ENCODE results near the gene NOS3. TPM values are rescaled to one million over a fixed set of nuclear protein-coding genes. Genes with fewer than 3 reads are reported as not detected.
A peak's percentile ranks its signal among the peaks of the same experiment; 100 is the strongest.

NOS3 gene
- total RNA-seq, 3 donors from 2014 or later (not counting 1 experiment from before 2014, with no cell fraction given): 2.6 to 5.9 (median 3.8) TPM

DNA sequence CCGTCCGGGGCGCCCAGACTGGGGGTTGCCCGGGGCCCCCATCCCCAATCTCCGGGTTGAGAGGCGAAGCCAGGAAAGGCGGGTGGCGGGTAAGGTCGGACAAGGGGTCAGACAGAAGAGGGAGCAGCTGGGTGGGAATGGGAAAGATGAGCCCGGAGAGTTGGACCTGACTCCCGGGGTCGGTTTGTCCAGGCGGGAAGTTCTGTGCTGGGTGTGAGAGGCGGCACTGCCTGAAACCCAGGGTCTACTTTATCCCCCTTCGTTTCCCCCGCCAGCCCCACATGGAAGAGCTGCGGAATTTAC is 69.2 kb downstream of the NOS3 start:
- WGBS (ENCODE audit: insufficient coverage): 5% methylated on average over 17 of the region's 17 CpGs
- Mint-ChIP-seq H3K4me1 (peaks cover 16 to 45% of the 10 kb centered on the region in 2 donors), H3K27ac (peak overlapping the region in 1 of 2 donors; percentile 93), H3K9me3 (no peaks in the 10 kb centered on the region), H3K4me3 (peak overlapping the region; percentile 96), H3K27me3 (ENCODE audit: low read depth in 2 of 2) (no peaks in the 10 kb centered on the region), H3K36me3 (no peaks in the 10 kb centered on the region)
- TF ChIP-seq, protein P1, sequence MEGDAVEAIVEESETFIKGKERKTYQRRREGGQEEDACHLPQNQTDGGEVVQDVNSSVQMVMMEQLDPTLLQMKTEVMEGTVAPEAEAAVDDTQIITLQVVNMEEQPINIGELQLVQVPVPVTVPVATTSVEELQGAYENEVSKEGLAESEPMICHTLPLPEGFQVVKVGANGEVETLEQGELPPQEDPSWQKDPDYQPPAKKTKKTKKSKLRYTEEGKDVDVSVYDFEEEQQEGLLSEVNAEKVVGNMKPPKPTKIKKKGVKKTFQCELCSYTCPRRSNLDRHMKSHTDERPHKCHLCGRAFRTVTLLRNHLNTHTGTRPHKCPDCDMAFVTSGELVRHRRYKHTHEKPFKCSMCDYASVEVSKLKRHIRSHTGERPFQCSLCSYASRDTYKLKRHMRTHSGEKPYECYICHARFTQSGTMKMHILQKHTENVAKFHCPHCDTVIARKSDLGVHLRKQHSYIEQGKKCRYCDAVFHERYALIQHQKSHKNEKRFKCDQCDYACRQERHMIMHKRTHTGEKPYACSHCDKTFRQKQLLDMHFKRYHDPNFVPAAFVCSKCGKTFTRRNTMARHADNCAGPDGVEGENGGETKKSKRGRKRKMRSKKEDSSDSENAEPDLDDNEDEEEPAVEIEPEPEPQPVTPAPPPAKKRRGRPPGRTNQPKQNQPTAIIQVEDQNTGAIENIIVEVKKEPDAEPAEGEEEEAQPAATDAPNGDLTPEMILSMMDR (IDR thresholded peaks at IDR 0.05): peak; percentile 15
- Histone ChIP-seq H3K9me3 (ENCODE audit: control insufficient read depth, insufficient read depth, low read length) (no peaks in the 10 kb centered on the region), H3K36me3 (ENCODE audit: control insufficient read depth, insufficient read depth, low read length) (peaks cover 8% of the 10 kb centered on the region), H3K4me3 (ENCODE audit: low read length) (peak overlapping the region; percentile 68), H3K27ac (ENCODE audit: low read length) (peak overlapping the region; percentile 42), H3K27me3 (ENCODE audit: control insufficient read depth, insufficient read depth, low read length) (no peaks in the 10 kb centered on the region), H3K4me1 (ENCODE audit: control insufficient read depth, insufficient read depth, low read length) (peaks cover 37% of the 10 kb centered on the region)
- DNase-seq (no peak), ATAC-seq (no peak)
- intact Hi-C loops (cut with micrococcal nuclease): no loop called here

DNA sequence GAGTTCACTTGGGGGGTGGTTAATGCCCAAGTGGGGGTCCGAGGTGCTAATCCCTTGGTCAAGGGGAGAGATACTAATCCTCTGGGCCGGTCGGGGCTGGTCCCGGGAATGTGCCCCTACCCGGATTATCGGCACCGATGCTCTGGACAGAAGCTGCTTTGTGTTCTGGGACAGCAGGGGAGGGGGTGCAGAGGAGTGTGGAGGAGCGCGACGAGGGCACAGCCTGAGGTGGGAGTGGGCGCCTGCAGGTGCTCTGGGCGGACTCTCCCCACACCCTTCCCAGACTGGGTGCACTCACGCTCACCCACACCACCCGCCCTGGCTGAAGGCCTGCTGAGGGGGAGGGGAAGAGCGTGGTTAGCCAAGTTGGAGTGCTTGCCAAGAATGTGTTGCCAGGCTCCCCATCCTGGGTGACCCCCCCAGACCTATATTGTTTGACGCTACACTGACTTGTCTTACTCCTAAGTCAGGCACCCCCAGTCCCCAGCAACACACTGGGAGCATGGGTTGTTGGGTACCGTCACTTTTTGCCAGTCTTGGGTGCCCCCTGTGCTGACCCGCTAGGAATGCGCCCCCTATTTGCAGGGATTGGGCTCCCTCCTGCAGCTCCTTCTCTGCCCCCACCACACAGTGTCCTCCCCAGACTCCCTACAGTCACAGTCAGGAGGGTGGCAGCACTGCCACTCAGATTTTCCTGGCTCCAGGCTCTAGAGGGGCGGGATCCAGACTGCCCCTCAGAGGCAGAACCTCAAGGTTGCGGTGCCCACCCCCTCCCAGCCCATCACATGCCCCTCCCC is 69.8 kb downstream of the NOS3 start:
- Mint-ChIP-seq H3K27me3 (ENCODE audit: low read depth in 2 of 2) (no peaks in the 10 kb centered on the region), H3K36me3 (no peaks in the 10 kb centered on the region), H3K4me1 (peaks cover 16 to 45% of the 10 kb centered on the region in 2 donors), H3K27ac (peak overlapping the region in 1 of 2 donors; percentile 93), H3K4me3 (peak overlapping the region; percentile 96), H3K9me3 (no peaks in the 10 kb centered on the region)
- intact Hi-C loops (cut with micrococcal nuclease): no loop called here
- TF ChIP-seq, protein P1 (IDR thresholded peaks at IDR 0.05): no peak
- Histone ChIP-seq H3K36me3 (ENCODE audit: control insufficient read depth, insufficient read depth, low read length) (peaks cover 11% of the 10 kb centered on the region), H3K27me3 (ENCODE audit: control insufficient read depth, insufficient read depth, low read length) (no peaks in the 10 kb centered on the region), H3K27ac (ENCODE audit: low read length) (no peak overlapping the region), H3K9me3 (ENCODE audit: control insufficient read depth, insufficient read depth, low read length) (no peaks in the 10 kb centered on the region), H3K4me1 (ENCODE audit: control insufficient read depth, insufficient read depth, low read length) (peaks cover 37% of the 10 kb centered on the region), H3K4me3 (ENCODE audit: low read length) (peak overlapping the region; percentile 68)
- DNase-seq: peak in 1 of 2 donors; percentile 46
- WGBS (ENCODE audit: insufficient coverage): 32% methylated on average over 14 of the region's 21 CpGs
- no peak for ATAC-seq

DNA sequence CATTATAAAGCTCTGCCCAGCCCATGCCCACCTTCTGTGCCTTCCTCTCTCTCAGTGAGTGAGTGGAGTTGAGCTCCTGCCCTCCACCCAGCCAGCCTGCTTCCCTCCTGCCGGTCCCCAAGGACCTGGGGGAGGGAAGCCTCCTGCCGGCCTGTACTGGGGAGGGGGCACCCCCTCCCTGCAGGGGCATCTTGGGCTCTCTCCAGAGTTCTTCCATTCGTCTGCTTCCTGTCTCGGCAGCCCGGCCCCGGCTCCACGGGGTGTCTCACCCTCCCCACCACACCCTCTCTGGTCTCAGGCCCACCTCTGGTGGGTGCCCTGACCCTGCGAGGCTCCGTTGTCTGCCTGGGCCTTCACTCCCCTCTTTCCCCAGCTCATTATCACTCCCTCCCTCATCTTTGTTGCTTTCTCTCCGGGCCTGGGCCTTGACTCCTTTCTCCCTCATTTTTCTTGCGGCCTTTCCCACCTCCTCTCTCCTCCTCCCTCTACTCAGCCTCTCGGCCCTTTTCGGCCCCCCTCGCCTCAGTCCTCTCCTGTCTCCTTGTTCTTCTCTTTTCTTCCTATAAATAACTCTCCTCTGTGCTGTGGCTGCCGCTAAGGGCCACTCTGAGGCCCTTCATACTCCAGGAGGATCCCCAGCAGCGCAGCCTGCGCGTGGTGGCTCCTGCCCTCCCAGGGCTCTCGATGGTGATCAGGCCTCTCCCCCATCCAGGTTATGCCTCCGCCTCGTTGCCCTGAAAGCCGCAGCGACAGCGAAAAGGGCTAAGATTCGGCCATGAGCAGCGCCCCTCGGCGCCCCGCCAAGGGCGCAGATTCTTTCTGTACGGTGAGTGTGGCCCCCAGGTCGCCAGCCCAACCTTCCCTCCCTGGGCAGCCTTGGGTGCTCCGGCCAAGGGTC is 70.6 kb downstream of the NOS3 start:
- intact Hi-C loops (cut with micrococcal nuclease): no loop called here
- Histone ChIP-seq H3K4me3 (ENCODE audit: low read length) (no peak overlapping the region), H3K27me3 (ENCODE audit: control insufficient read depth, insufficient read depth, low read length) (no peaks in the 10 kb centered on the region), H3K4me1 (ENCODE audit: control insufficient read depth, insufficient read depth, low read length) (peaks cover 37% of the 10 kb centered on the region), H3K27ac (ENCODE audit: low read length) (no peak overlapping the region), H3K36me3 (ENCODE audit: control insufficient read depth, insufficient read depth, low read length) (peaks cover 11% of the 10 kb centered on the region), H3K9me3 (ENCODE audit: control insufficient read depth, insufficient read depth, low read length) (no peaks in the 10 kb centered on the region)
- no peak for ATAC-seq
- Mint-ChIP-seq H3K27ac (peak overlapping the region in 1 of 2 donors; percentile 36), H3K9me3 (no peaks in the 10 kb centered on the region), H3K4me1 (peaks cover 16 to 45% of the 10 kb centered on the region in 2 donors), H3K36me3 (no peaks in the 10 kb centered on the region), H3K4me3 (peak overlapping the region; percentile 69), H3K27me3 (ENCODE audit: low read depth in 2 of 2) (no peaks in the 10 kb centered on the region)
- TF ChIP-seq, protein P1 (IDR thresholded peaks at IDR 0.05): no peak
- no peak for DNase-seq
- WGBS (ENCODE audit: insufficient coverage): 90% methylated on average over 32 of the region's 33 CpGs
